Measurements from ENCODE around the gene PDIA2.
"Not testable (repeated sequence)": the region's sequence is repeated elsewhere in the genome, so short reads cannot be mapped to it uniquely, and the experiment has no call there.

The PDIA2 gene

DNA sequence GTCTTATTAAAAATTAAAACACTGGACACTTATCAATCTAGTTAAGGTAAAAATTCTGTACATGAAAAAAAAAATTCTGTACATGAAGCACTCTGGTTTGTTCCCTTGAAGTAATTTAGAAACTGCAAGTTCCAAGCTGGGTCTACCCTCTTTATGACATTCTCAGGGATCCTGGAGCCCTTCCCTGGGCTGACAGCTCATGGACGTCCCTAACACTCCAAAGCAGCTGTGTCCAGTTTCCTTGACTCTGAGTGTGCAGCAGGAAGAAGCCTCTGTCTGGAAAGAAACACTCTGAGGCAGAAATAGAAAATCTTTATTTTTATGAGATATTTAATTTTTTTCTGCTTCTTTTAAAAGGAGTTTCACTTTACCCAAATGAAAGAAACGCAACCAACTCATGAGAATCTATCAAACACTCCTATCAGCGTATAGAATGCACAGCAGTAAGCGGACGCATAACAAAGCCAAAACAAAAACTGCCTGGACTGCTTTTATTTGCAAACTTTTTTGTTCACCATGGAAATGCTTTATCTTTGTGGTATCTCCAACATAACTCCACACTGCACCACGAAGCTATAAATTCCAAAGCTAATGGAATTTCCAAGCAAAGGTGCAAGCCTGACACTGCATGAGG is 48.3 kb downstream of the PDIA2 start:
- DNase-seq (ENCODE audit: low spot score) = peak; percentile 55

GRCh38 chr16:333406-334094 is 50.6 kb downstream of the PDIA2 start:
- DNase-seq (ENCODE audit: low spot score) = no peak

GRCh38 chr16:334164-334832 is 51.3 kb downstream of the PDIA2 start:
- DNase-seq (ENCODE audit: low spot score) = not testable (repeated sequence)

DNA sequence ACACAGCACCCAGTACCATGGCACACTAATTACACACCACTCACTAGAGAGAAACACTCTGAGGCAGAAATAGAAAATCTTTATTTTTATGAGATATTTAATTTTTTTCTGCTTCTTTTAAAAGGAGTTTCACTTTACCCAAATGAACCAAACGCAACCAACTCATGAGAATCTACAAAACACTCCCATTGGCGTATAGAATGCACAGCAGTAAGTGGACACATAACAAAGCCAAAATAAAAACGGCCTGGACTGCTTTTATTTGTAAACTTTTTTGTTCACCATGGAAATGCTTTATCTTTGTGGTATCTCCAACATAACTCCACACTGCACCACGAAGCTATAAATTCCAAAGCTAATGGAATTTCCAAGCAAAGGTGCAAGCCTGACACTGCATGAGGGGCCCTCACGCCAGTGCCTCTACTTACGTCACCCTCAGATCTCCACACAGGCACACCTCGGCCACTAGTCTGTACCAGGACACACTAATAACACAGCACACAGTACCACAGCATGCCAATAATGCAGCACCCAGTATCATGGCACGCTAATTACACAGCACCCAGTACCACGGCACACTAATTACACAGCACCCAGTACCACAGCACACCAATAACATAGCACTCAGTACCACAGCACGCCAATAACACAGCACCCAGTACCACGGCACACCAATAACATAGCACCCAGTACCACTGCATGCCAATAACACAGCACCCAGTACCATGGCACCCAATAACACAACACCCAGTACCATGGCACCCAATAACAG is 52.1 kb downstream of the PDIA2 start:
- DNase-seq (ENCODE audit: low spot score) = not testable (repeated sequence)

DNA sequence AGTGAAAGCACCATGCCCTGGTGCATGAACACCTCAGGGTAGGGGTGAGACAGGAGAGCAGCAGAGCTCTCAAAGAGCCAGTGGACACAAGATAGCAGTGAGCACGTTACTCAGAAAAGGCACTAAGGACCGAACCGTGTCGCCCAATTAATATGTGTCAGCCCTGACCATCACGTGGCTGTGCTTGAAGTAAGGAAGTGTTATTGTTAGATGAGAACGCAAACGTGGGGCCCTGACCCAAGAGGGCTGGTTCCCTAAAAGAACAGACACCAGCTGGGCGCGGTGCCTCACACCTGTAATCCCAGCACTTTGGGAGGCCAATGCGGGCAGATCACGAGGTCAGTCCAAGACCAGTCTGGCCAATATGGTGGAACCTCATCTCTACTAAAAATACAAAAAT is 53.3 kb downstream of the PDIA2 start:
- DNase-seq (ENCODE audit: low spot score) = no peak

Data from AG08396 (cell line).